Ecto neural progenitor cell (in vitro differentiated cells): ENCODE data around the gene B3GLCT.
"Not testable (repeated sequence)": the region's sequence is repeated elsewhere in the genome, so short reads cannot be mapped to it uniquely, and the experiment has no call there.

Experiments
- DNase-seq: peaks from one replicate; pipeline ENCODE4 v3.0.0-alpha.2; 2018; ENCODE audit warnings: low spot score

B3GLCT gene

GRCh38 chr13:31278869-31279268 lies 79.1 kb downstream of the B3GLCT start:
- no peak for DNase-seq

GRCh38 chr13:31282741-31283455 lies 83.1 kb downstream of the B3GLCT start:
- no peak for DNase-seq

- no peak for DNase-seq
Measured at GRCh38 chr13:31286930-31287329, 87.2 kb downstream of the B3GLCT start.

- DNase-seq: no peak
Measured at GRCh38 chr13:31301119-31301518, 101.3 kb downstream of the B3GLCT start.

- no peak for DNase-seq
Measured at GRCh38 chr13:31310356-31310755, 110.6 kb downstream of the B3GLCT start.

GRCh38 chr13:31310786-31311185 lies 111.0 kb downstream of the B3GLCT start:
- no peak for DNase-seq

- DNase-seq: no peak
Measured at GRCh38 chr13:31311921-31312320, 112.1 kb downstream of the B3GLCT start.

- DNase-seq: no peak
Measured at GRCh38 chr13:31314961-31315360, 115.2 kb downstream of the B3GLCT start.

- DNase-seq: no peak
Measured at GRCh38 chr13:31320946-31321345, 121.2 kb downstream of the B3GLCT start.

- DNase-seq: no peak
Measured at GRCh38 chr13:31321457-31321856, 121.7 kb downstream of the B3GLCT start.

- no peak for DNase-seq
Measured at GRCh38 chr13:31322026-31322425, 122.3 kb downstream of the B3GLCT start.

GRCh38 chr13:31322702-31323405 lies 123.1 kb downstream of the B3GLCT start:
- no peak for DNase-seq

- DNase-seq: no peak
Measured at GRCh38 chr13:31327182-31327860, 127.5 kb downstream of the B3GLCT start.

- no peak for DNase-seq
Measured at GRCh38 chr13:31328549-31329235, 128.9 kb downstream of the B3GLCT start.

GRCh38 chr13:31330236-31330635 lies 130.5 kb downstream of the B3GLCT start:
- no peak for DNase-seq

GRCh38 chr13:31331068-31331467 lies 131.3 kb downstream of the B3GLCT start:
- DNase-seq: no peak

- DNase-seq: no peak
Measured at GRCh38 chr13:31334547-31334946, 134.8 kb downstream of the B3GLCT start.

- DNase-seq: no peak
Measured at GRCh38 chr13:31334994-31335557, 135.3 kb downstream of the B3GLCT start.

GRCh38 chr13:31339616-31340015 lies 139.8 kb downstream of the B3GLCT start:
- DNase-seq: not testable (repeated sequence)

GRCh38 chr13:31340848-31341247 lies 141.1 kb downstream of the B3GLCT start:
- not testable (repeated sequence) for DNase-seq

GRCh38 chr13:31346891-31347290 lies 147.1 kb downstream of the B3GLCT start:
- DNase-seq: no peak

- DNase-seq: no peak
Measured at GRCh38 chr13:31349156-31349555, 149.4 kb downstream of the B3GLCT start.
